Mesodermal cell (in vitro differentiated cells): ENCODE measurements around the gene MMP20.

ENCODE experiments used
- H3K27ac ChIP-seq: 2 replicates; pipeline ENCODE4 v1.7.0; 2013; ENCODE audit warnings: mild to moderate bottlenecking, low read depth, low read length, moderate library complexity; ENCODE audit not compliant: severe bottlenecking
- H3K36me3 ChIP-seq: 2 replicates; pipeline ENCODE4 v1.7.1; 2013; ENCODE audit warnings: mild to moderate bottlenecking, low read length, moderate library complexity; ENCODE audit not compliant: control insufficient read depth, insufficient read depth
- H3K4me1 ChIP-seq: one replicate; pipeline ENCODE4 v1.7.1; 2013; ENCODE audit warnings: mild to moderate bottlenecking, low read length; ENCODE audit not compliant: insufficient read depth, control insufficient read depth, poor library complexity, severe bottlenecking
- H3K4me3 ChIP-seq: 2 replicates; pipeline ENCODE4 v1.7.0; 2013; ENCODE audit warnings: low read length, control low read depth, mild to moderate bottlenecking; ENCODE audit not compliant: insufficient read depth, poor library complexity, severe bottlenecking; ENCODE audit errors: extremely low read depth
- H3K9me3 ChIP-seq: 2 replicates; pipeline ENCODE4 v1.7.1; 2013; ENCODE audit warnings: mild to moderate bottlenecking, low read length, moderate library complexity; ENCODE audit not compliant: control insufficient read depth
- WGBS, 2 experiments: methylation state at CpG; one replicate each; pipeline ENCODE4 v1.1.5; 2013; ENCODE audit warnings: missing lambda C conversion rate in 2 of 2; ENCODE audit not compliant: insufficient coverage in 2 of 2; 5-methylcytosine and 5-hydroxymethylcytosine counted together

Gene MMP20

DNA sequence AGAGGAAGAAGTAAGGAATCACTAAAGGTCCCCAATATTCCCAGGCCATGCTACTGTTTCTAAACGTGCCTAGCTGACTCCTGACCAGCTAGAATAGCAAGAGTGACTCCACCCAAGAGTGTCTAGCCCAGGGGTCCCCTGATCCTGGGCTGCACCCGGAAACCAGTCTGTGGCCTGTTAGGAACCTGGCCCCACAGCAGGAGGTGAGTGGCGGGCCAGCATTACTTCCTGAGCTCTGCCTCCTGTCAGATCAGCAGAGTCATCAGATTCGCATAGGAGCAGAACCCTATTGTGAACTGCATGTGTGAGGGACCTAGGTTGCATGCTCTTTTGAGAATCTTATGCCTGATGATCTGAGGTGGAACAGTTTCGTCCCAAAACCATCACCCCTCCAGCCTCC is 2.0 kb downstream of the MMP20 start:
- Histone ChIP-seq H3K36me3 (no peaks in the 10 kb centered on the region), H3K4me3 (no peak overlapping the region), H3K4me1 (no peaks in the 10 kb centered on the region), H3K27ac (no peak overlapping the region), H3K9me3 (no peaks in the 10 kb centered on the region)
- 86 to 93% methylated on average over 2 to 4 of the region's 5 CpGs for WGBS, 2 experiments

DNA sequence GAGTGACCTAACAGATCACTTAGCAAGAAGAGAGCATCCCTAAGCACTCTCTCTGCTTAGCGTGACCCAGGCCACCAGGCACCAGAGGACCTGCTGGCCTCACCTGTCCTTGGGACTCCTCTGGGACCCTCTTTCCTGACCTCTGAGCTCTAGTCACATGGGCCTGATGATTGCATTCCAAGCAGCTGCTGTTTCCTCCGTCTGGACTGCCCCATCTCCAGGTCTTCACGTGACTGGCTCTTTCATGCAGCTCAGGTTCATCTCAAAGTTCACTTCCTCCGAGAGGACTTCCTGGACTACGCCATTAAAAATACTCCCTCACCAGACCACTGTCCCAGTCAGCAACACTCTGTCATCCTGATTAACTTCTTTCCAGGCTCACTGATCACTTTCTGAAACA is 2.9 kb downstream of the MMP20 start:
- WGBS, 2 experiments, result 96 to 97% methylated on average over 5 of the region's 5 CpGs
- H3K4me3 ChIP-seq, result no peak overlapping the region
- no peaks in the 10 kb centered on the region for H3K36me3 ChIP-seq
- no peaks in the 10 kb centered on the region for H3K9me3 ChIP-seq
- H3K27ac ChIP-seq, result no peak overlapping the region
- no peaks in the 10 kb centered on the region for H3K4me1 ChIP-seq

DNA sequence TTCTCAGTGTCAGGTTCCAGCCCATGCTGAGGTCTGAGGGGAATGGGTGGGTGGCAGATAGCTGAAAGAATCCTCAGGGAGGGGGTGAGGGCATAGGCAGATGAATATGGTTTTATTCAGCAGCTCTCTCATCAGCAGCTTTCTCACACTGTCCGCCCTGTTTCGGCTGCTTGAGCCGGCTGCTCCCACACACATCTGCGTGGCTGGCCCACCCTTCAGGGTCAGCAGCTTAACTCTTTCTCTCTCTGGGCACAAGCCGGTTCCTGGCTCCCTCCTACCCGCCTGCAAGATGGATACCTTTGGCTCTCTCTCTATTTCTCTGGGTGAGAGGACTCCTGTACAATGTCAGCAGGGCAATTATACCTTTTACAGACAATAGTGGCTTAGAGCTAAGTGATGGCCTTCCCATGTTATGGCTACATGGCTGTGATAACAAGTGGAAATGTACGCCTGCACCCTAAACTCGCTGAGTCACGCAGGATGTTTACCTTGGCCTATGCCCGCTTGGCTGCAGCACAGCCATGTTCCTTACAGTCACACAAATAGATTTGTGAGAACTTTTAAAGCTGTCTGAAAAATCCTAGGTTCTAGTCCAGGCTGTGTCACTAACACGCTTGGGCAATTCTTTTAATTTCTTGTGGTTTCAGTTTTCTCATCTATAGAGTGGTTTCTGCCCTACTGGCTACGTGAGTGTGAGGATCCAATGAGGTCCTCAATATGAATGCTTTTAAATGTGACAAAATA is 4.1 kb downstream of the MMP20 start:
- WGBS, 2 experiments, result 88 to 94% methylated on average over 7 to 10 of the region's 12 CpGs
- H3K9me3 ChIP-seq, result no peaks in the 10 kb centered on the region
- H3K36me3 ChIP-seq, result no peaks in the 10 kb centered on the region
- no peaks in the 10 kb centered on the region for H3K4me1 ChIP-seq
- H3K4me3 ChIP-seq, result no peak overlapping the region
- no peak overlapping the region for H3K27ac ChIP-seq

DNA sequence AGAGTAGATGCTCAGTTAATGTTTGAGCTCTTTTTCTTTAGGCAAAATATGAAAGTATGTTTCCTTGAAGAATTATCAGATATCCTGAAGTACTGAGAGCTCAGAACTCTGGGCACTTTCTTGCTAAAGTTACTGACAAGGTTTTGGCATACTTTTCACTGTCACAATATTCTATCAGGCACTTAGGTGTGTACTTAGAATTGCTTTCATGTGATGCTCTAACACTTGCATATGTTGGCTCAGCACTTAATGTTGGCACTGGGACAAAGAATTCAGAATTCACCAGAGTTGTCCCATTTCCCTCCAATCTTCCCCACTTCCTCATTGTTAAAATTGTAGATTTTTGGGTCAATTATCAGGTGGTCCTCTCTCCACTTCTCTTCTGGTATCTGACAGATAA is 5.0 kb downstream of the MMP20 start:
- Histone ChIP-seq H3K27ac (no peak overlapping the region), H3K9me3 (no peaks in the 10 kb centered on the region), H3K4me1 (no peaks in the 10 kb centered on the region)

DNA sequence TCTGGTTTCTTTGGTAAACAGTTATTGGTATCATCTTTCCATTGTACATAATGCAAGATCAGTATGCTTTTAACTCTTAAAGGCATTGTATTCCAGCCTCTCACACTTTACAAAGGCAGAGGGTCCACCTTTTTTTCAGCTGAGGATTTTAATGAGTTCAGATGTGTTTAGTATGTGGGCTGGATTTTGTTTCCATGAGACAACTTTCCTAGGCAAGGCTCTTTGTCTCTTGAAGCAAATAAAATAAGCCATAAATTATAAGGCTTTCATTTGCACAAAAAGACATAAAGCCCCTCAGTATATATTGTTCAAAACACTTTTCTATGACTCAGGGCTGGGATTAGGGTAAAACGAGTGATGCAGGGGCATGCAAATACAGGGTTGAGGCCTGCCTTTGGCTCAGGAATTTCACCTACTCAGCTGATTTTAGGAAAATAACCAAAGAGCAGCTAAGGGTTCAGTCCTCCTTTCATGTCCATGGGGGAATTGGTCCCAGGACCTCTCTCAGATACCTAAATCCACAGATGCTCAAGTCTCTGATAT is 7.6 kb downstream of the MMP20 start:
- Histone ChIP-seq H3K36me3 (no peaks in the 10 kb centered on the region), H3K4me3 (no peak overlapping the region), H3K4me1 (peaks cover 11% of the 10 kb centered on the region), H3K27ac (no peak overlapping the region), H3K9me3 (no peaks in the 10 kb centered on the region)
- 40% methylated on average over 1 of the region's 1 CpG; no CpG with 5 or more reads in 1 of the 2 experiments for WGBS, 2 experiments

More for the DNA sequence above, 5.0 kb downstream of the MMP20 start:
- Histone ChIP-seq H3K4me3 (no peak overlapping the region), H3K36me3 (no peaks in the 10 kb centered on the region)

DNA sequence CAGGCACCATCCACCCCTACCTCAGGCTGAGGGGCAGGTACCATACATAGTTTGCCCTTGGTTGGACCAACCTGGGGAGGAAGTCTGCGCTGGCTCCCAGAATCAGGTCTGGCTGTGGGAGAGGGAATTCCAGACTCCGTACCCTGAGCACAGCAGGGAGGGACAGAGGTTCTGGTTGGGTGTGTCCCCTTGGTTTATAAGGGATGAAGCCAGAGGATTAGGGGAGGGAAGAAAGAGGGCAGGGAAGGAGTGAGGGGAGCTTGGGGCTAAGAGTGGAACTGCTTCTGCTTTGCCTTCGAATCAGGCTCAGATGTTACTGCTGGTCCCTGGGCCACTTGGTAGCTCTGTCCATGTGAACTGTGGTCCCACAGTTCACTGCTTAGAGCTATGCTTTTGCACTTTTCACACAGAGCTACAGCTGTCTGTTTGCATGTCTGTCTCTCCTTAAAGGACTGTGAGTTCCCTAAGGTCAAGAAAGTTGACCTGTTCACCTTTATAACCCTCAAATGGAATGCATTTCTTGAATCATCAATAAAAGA is 9.2 kb downstream of the MMP20 start:
- Histone ChIP-seq H3K9me3 (no peaks in the 10 kb centered on the region), H3K27ac (no peak overlapping the region), H3K4me1 (peaks cover 11% of the 10 kb centered on the region), H3K36me3 (no peaks in the 10 kb centered on the region), H3K4me3 (no peak overlapping the region)
- 83 to 94% methylated on average over 1 to 3 of the region's 3 CpGs for WGBS, 2 experiments

DNA sequence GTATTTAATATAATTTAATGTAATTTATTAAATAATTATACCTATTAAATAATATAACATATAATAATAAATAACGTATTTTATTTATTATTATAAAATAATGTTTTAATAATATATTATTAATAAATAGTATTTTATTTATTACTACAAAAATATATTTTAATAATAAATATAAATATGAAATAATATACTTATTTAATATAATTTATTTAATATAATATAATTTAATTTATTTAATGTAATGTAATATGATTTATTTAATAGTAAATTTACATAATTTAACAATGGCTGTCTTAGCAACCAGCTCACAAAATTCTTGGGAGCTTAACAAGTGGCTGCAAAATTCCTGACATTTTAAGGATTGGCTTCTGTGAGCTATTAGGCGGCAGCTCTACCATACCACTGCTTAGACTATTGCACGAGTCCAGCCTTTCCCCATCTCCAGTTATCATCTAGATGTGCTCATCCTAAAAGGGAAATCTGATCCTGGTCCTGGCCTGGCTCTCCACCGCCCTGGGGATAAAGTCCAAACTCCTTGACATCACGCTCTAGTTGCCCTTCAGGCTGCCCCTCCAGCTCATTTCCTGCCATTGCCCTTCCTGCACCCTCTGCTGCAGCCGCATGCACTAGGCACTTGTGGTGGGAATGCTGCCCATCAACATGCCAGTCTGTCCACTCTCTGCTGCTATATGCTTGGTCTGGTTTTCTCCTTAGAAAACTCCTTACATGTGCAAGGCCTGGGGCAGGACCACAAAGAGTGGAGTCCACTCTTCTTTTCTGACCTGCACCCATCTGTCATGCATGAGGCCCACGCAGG is 9.8 kb downstream of the MMP20 start:
- H3K4me3 ChIP-seq, result no peak overlapping the region
- no peaks in the 10 kb centered on the region for H3K9me3 ChIP-seq
- 84 to 94% methylated on average over 5 to 6 of the region's 7 CpGs for WGBS, 2 experiments

DNA sequence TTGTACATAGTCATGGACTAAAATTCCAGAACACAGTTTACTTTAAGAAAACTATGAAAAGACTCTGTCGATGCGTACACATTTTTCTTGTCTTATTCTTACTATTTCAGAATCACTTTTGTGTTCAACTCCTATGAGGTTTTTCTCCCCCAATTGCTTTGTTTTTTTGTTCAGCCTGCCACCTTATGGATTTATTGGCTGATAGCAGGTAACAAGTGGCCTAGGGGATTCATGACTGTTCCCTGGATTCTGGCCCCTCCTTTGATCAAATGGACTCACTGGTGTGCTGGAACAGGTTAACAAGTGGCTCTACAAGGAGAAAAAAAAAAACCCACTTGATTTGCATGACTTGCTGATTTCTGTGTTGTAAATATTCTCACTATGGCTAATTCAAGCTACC is 10.6 kb downstream of the MMP20 start:
- 92% methylated on average over 2 of the region's 2 CpGs; no CpG with 5 or more reads in 1 of the 2 experiments for WGBS, 2 experiments
- H3K9me3 ChIP-seq, result no peaks in the 10 kb centered on the region
- H3K4me1 ChIP-seq, result peaks cover 15% of the 10 kb centered on the region
- no peak overlapping the region for H3K4me3 ChIP-seq
- no peak overlapping the region for H3K27ac ChIP-seq
- no peaks in the 10 kb centered on the region for H3K36me3 ChIP-seq

More for the DNA sequence above, 9.8 kb downstream of the MMP20 start:
- Histone ChIP-seq H3K36me3 (no peaks in the 10 kb centered on the region), H3K27ac (no peak overlapping the region), H3K4me1 (peaks cover 15% of the 10 kb centered on the region)

DNA sequence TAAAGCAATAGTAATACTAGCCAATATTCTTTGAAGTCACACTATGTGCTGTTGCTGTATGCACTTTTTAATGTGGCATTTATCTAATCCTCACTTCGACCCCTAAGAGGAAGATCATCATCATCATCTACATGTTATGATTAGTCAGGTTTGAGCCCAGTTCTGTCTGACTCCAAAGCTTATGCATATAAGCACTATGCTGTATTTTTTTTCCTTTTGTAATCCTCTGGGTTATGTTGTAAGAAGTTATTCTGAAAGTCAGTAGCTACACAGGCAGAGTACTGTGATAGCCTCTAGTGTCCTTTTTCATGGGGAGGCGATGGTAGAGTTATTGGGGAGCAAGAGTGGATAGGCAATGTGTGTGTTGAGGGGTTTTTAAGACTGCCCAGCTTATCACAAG is 11.1 kb downstream of the MMP20 start:
- no CpG with 5 or more reads among the region's 2 CpGs for WGBS, 2 experiments
- Histone ChIP-seq H3K4me1 (peaks cover 15% of the 10 kb centered on the region), H3K4me3 (no peak overlapping the region), H3K27ac (no peak overlapping the region), H3K9me3 (no peaks in the 10 kb centered on the region), H3K36me3 (no peaks in the 10 kb centered on the region)

DNA sequence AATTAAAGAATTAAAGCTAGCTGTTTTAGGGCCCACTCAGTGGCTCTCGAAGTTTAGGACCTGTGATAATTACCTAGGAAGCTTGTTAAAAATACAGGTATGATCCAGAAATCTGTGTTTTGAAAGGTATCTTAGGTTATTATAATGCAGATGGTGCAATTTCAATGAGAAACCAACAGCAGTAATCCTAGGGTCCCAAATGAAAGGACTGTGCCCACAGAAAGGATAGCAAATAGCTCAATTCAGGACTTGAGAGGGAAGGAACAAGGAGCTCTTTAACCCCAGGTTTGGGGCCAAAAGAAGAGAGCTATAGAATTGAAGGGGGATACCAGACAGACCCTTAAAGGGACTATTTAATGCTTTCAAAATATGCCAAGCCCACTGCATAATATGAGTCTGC is 11.7 kb downstream of the MMP20 start:
- 50 to 54% methylated on average over 1 of the region's 1 CpG for WGBS, 2 experiments
- Histone ChIP-seq H3K36me3 (no peaks in the 10 kb centered on the region), H3K4me3 (no peak overlapping the region), H3K27ac (no peak overlapping the region), H3K9me3 (no peaks in the 10 kb centered on the region), H3K4me1 (peaks cover 15% of the 10 kb centered on the region)
